HepG2 (cell line): ENCODE measurements around the gene SYP. TPM values are rescaled to one million over a fixed set of nuclear protein-coding genes. Genes with fewer than 3 reads are reported as not detected.

ENCODE experiments used
- ATAD3A ChIP-seq: sonication (generic); formaldehyde crosslinking; IDR thresholded peaks from 2 replicates; pipeline ENCODE4 v1.4.0; 2020; ENCODE audit warnings: missing genetic modification reagents
- BHLHE40 ChIP-seq: IDR thresholded peaks from 2 replicates; pipeline ENCODE4 v1.6.1; 2011; ENCODE audit warnings: low read length, improper control_type of control experiment
- BRD4 ChIP-seq: sonication (generic); formaldehyde crosslinking; IDR thresholded peaks from 2 replicates; pipeline ENCODE4 v1.4.0; 2020; ENCODE audit warnings: missing genetic modification reagents
- CHD2 ChIP-seq: IDR thresholded peaks from 2 replicates; pipeline ENCODE4 v1.6.1; 2011; ENCODE audit warnings: low read depth, low read length, improper control_type of control experiment
- EED ChIP-seq: sonication (generic); formaldehyde crosslinking; IDR thresholded peaks from 2 replicates; pipeline ENCODE4 v1.5.0; 2020; ENCODE audit warnings: mild to moderate bottlenecking, missing genetic modification reagents
- EP300 ChIP-seq, 3 experiments: sonication (generic) in 1 of 3; formaldehyde crosslinking in 1 of 3; IDR thresholded peaks; 2 replicates each; pipeline versions ENCODE4 v1.5.1 to v1.6.1; 2011 to 2020; ENCODE audit warnings: low read depth in 2 of 3, low read length in 2 of 3, borderline replicate concordance in 1 of 3, improper control_type of control experiment in 1 of 3, mild to moderate bottlenecking in 1 of 3, missing genetic modification reagents in 1 of 3, moderate library complexity in 1 of 3
- GTF2F1 ChIP-seq: fragments of 150-350 bp; IDR thresholded peaks from 2 replicates; pipeline ENCODE4 v1.6.1; 2014; ENCODE audit warnings: low read length
- HOXA3 ChIP-seq: sonication (generic); formaldehyde crosslinking; IDR thresholded peaks from 2 replicates; pipeline ENCODE4 v1.5.0; 2020; ENCODE audit warnings: missing genetic modification reagents
- HOXD1 ChIP-seq: sonication (generic); formaldehyde crosslinking; IDR thresholded peaks from 2 replicates; pipeline ENCODE4 v1.5.0; 2020; ENCODE audit warnings: missing genetic modification reagents
- KDM4B ChIP-seq: sonication (generic); formaldehyde crosslinking; IDR thresholded peaks from 2 replicates; pipeline ENCODE4 v1.4.0; 2020; ENCODE audit warnings: missing genetic modification reagents
- MEIS1 ChIP-seq: sonication (generic); formaldehyde crosslinking; IDR thresholded peaks from 2 replicates; pipeline ENCODE4 v1.9.0; 2021; ENCODE audit warnings: mild to moderate bottlenecking, missing genetic modification reagents, moderate library complexity, borderline replicate concordance
- MIER3 ChIP-seq: IDR thresholded peaks from 2 replicates; pipeline ENCODE4 v1.6.1; 2016; ENCODE audit warnings: missing compliant biosample characterization, borderline replicate concordance
- NFKBIZ ChIP-seq: IDR thresholded peaks from 2 replicates; pipeline ENCODE4 v1.6.1; 2018; ENCODE audit warnings: missing genetic modification reagents, missing compliant biosample characterization
- POGK ChIP-seq: sonication (generic); formaldehyde crosslinking; conservative IDR thresholded peaks from 2 replicates; pipeline ENCODE4 v1.8.0; 2022; ENCODE audit warnings: mild to moderate bottlenecking, moderate library complexity, missing genetic modification reagents
- PRPF4 ChIP-seq: fragments of 200-400 bp; formaldehyde crosslinking; IDR thresholded peaks from 2 replicates; pipeline ENCODE4 v1.6.1; 2016; ENCODE audit warnings: low read length, low read depth; ENCODE audit not compliant: poor library complexity, severe bottlenecking
- RCOR2 ChIP-seq: IDR thresholded peaks from 2 replicates; pipeline ENCODE4 v1.6.1; 2016; ENCODE audit warnings: missing biosample characterization, missing genetic modification reagents
- RFXAP ChIP-seq: sonication (generic); formaldehyde crosslinking; IDR thresholded peaks from 2 replicates; pipeline ENCODE4 v1.4.0; 2020; ENCODE audit warnings: missing genetic modification reagents, borderline replicate concordance
- SRSF1 ChIP-seq: fragments of 200-400 bp; formaldehyde crosslinking; optimal IDR thresholded peaks from 2 replicates; pipeline ENCODE3; 2017; ENCODE audit warnings: mild to moderate bottlenecking, low read depth, low read length, moderate library complexity
- SRY ChIP-seq: sonication (generic); formaldehyde crosslinking; IDR thresholded peaks from 2 replicates; pipeline ENCODE4 v1.8.0; 2022; ENCODE audit warnings: mild to moderate bottlenecking, missing genetic modification reagents
- THAP11 ChIP-seq: IDR thresholded peaks from 2 replicates; pipeline ENCODE4 v1.6.1; 2016; ENCODE audit warnings: missing biosample characterization, missing genetic modification reagents
- ZNF17 ChIP-seq: sonication (generic); formaldehyde crosslinking; IDR thresholded peaks from 2 replicates; pipeline ENCODE4 v1.5.0; 2020; ENCODE audit warnings: mild to moderate bottlenecking, missing genetic modification reagents
- ZNF234 ChIP-seq: sonication (generic); formaldehyde crosslinking; conservative IDR thresholded peaks from 2 replicates; pipeline ENCODE4 v1.5.1; 2020; ENCODE audit warnings: mild to moderate bottlenecking, missing genetic modification reagents
- ZNF33A ChIP-seq: sonication (generic); formaldehyde crosslinking; IDR thresholded peaks from 2 replicates; pipeline ENCODE4 v1.5.1; 2020; ENCODE audit warnings: missing genetic modification reagents, mild to moderate bottlenecking, moderate library complexity, borderline replicate concordance
- ZNF468 ChIP-seq: sonication (generic); formaldehyde crosslinking; IDR thresholded peaks from 2 replicates; pipeline ENCODE4 v1.8.0; 2022; ENCODE audit warnings: mild to moderate bottlenecking, moderate library complexity, missing genetic modification reagents
- ZNF782 ChIP-seq: sonication (generic); formaldehyde crosslinking; IDR thresholded peaks from 2 replicates; pipeline ENCODE4 v1.4.0; 2020; ENCODE audit warnings: missing genetic modification reagents, mild to moderate bottlenecking, borderline replicate concordance
- ZSCAN29 ChIP-seq: sonication (generic); formaldehyde crosslinking; conservative IDR thresholded peaks from 2 replicates; pipeline ENCODE4 v1.4.0; 2020; ENCODE audit warnings: mild to moderate bottlenecking, missing genetic modification reagents
- ZSCAN5A ChIP-seq: sonication (generic); formaldehyde crosslinking; IDR thresholded peaks from 2 replicates; pipeline ENCODE4 v1.8.0; 2022; ENCODE audit warnings: mild to moderate bottlenecking, missing genetic modification reagents, borderline replicate concordance
- polyA plus RNA-seq, 8 experiments: library from polyadenylated mRNA; depleted of rRNA in 3 of 8; stranded (reverse) in 7 of 8; unstranded in 1 of 8; fragments of >200 nt; fragmentation: Illumina TruSeq in 4 of 8; extraction: Trizol in 4 of 8; gene quantifications; 2 replicates each; pipeline versions ENCODE4 v1.2.1 to v1.2.3, GENCODE V29; 2011 to 2016; ENCODE audit warnings: low read depth in 4 of 8, missing spikeins in 1 of 8, mixed read lengths in 1 of 8; ENCODE audit not compliant: insufficient read depth in 1 of 8
- total RNA-seq, 5 experiments: library from RNA; depleted of rRNA; stranded (reverse); fragments of >200 nt; fragmentation: Illumina TruSeq; extraction: Trizol; gene quantifications; 2 replicates each; pipeline ENCODE4 v1.2.3, GENCODE V29; 2016; ENCODE audit warnings: low read depth in 1 of 5
- TF ChIP-seq, protein P1 (sequence below): fragments of 450-650 bp; IDR thresholded peaks from 2 replicates; pipeline ENCODE4 v1.6.1; 2017

The SYP gene
- total and polyA plus RNA-seq, 2 of the 13 experiments (the other 11 are each of a cell fraction or from before 2014, with no cell fraction given), result 2.0 to 2.5 TPM

- TF ChIP-seq RFXAP (no peak), ZNF468 (CRISPR knock-in tag) (no peak), RCOR2 (CRISPR knock-in tag) (no peak), ZNF33A (CRISPR knock-in tag) (no peak), SRY (CRISPR knock-in tag) (no peak), ZNF782 (CRISPR knock-in tag) (no peak), GTF2F1 (no peak), PRPF4 (no peak), MEIS1 (CRISPR knock-in tag) (no peak), ZSCAN5A (CRISPR knock-in tag) (no peak), KDM4B (CRISPR knock-in tag) (no peak), BHLHE40 (0 out of 2 replicates have a peak, but pooled peaks have one; percentile 10), POGK (no peak; the same call in 1 of the 2 replicates), ZNF234 (no peak), EP300 (IDR thresholded peaks at IDR 0.05; ENCODE audit: low read depth in 2 of 2, low read length in 2 of 2) (no peak), EP300 (CRISPR knock-in tag; IDR thresholded peaks at IDR 0.05; ENCODE audit: borderline replicate concordance) (no peak), EED (CRISPR knock-in tag) (peak; percentile 75), ZNF17 (no peak), SRSF1 (peak; percentile 42), NFKBIZ (no peak), ATAD3A (CRISPR knock-in tag) (no peak), MIER3 (CRISPR knock-in tag) (no peak), ZSCAN29 (CRISPR knock-in tag) (no peak), CHD2 (no peak), HOXA3 (peak; percentile 70), THAP11 (peak; percentile 68), HOXD1 (CRISPR knock-in tag) (no peak), BRD4 (no peak)
- TF ChIP-seq, protein P1, sequence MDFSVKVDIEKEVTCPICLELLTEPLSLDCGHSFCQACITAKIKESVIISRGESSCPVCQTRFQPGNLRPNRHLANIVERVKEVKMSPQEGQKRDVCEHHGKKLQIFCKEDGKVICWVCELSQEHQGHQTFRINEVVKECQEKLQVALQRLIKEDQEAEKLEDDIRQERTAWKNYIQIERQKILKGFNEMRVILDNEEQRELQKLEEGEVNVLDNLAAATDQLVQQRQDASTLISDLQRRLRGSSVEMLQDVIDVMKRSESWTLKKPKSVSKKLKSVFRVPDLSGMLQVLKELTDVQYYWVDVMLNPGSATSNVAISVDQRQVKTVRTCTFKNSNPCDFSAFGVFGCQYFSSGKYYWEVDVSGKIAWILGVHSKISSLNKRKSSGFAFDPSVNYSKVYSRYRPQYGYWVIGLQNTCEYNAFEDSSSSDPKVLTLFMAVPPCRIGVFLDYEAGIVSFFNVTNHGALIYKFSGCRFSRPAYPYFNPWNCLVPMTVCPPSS, result no peak
These were observed 13.6 kb downstream of the SYP start, which contains the start of gene PRICKLE3 (continued) for GRCh38 chrX:49186125-49187027.
